Activated gamma-delta T cell treated with anti-CD3 and anti-CD28 coated beads, Interleukin-2, amount 50 U/mL, for 16 hours (primary cell): ENCODE data around the gene ZFHX2.
"Not testable (repeated sequence)": the region's sequence is repeated elsewhere in the genome, so short reads cannot be mapped to it uniquely, and the experiment has no call there.

ENCODE experiments used
- DNase-seq: peaks from one replicate; pipeline ENCODE4 v3.0.0-alpha.2; 2020; ENCODE audit warnings: low read depth

Gene ZFHX2

GRCh38 chr14:23551266-23552028 lies at the start of gene ZFHX2:
Gene ZFHX2, minus strand, starts transcription at chr14:23551765. Its CDS starts 16,440 bp downstream, at chr14:23535325.
- peak; percentile 56 for DNase-seq

GRCh38 chr14:23600806-23601205 lies 49.2 kb upstream of the ZFHX2 start:
- no peak for DNase-seq

GRCh38 chr14:23600322-23600707 lies 48.8 kb upstream of the ZFHX2 start:
- no peak for DNase-seq

- not testable (repeated sequence) for DNase-seq
Measured at GRCh38 chr14:23594191-23594590, 42.6 kb upstream of the ZFHX2 start.

GRCh38 chr14:23590198-23590597 lies 38.6 kb upstream of the ZFHX2 start:
- DNase-seq: no peak

GRCh38 chr14:23589606-23590005 lies 38.0 kb upstream of the ZFHX2 start:
- no peak for DNase-seq

GRCh38 chr14:23588884-23589598 lies 37.5 kb upstream of the ZFHX2 start:
- DNase-seq: peak; percentile 68

- not testable (repeated sequence) for DNase-seq
Measured at GRCh38 chr14:23584527-23585203, 33.1 kb upstream of the ZFHX2 start.

- DNase-seq: not testable (repeated sequence)
Measured at GRCh38 chr14:23583761-23584526, 32.4 kb upstream of the ZFHX2 start.

GRCh38 chr14:23582906-23583760 lies 31.6 kb upstream of the ZFHX2 start:
- DNase-seq: no peak

- no peak for DNase-seq
Measured at GRCh38 chr14:23580948-23581281, 29.4 kb upstream of the ZFHX2 start.

GRCh38 chr14:23580152-23580926 lies 28.8 kb upstream of the ZFHX2 start:
- no peak for DNase-seq

GRCh38 chr14:23579739-23580138 lies 28.2 kb upstream of the ZFHX2 start:
- no peak for DNase-seq

GRCh38 chr14:23579311-23579630 lies 27.7 kb upstream of the ZFHX2 start:
- no peak for DNase-seq

- no peak for DNase-seq
Measured at GRCh38 chr14:23578560-23579310, 27.2 kb upstream of the ZFHX2 start, which contains the start of gene JPH4. Gene JPH4, minus strand, starts transcription at chr14:23578790. Its CDS starts 1,337 bp downstream, at chr14:23577453.

- DNase-seq: no peak
Measured at GRCh38 chr14:23577710-23578392, 26.3 kb upstream of the ZFHX2 start.

- DNase-seq: no peak
Measured at GRCh38 chr14:23577004-23577681, 25.6 kb upstream of the ZFHX2 start.

GRCh38 chr14:23573384-23574015 lies 21.9 kb upstream of the ZFHX2 start:
- DNase-seq: no peak
